BLaER1 treated with 17β-estradiol and CSF1 and Interleukin-3, amounts not matched to agents 10 nM and 100 nM (cell line): Measurements from ENCODE around the gene CCHCR1.

Experiments used
- H3K27ac ChIP-seq, 11 experiments: shearing (Covaris generic); formaldehyde crosslinking; 2 replicates each; pipeline ENCODE4 v1.8.1; 2022
- H3K27me3 ChIP-seq, 11 experiments: shearing (Covaris generic); formaldehyde crosslinking; 2 replicates each; pipeline ENCODE4 v1.8.1; 2022
- H3K36me3 ChIP-seq, 11 experiments: shearing (Covaris generic); formaldehyde crosslinking; 2 replicates each; pipeline ENCODE4 v1.8.1; 2022
- H3K4me1 ChIP-seq, 10 experiments: shearing (Covaris generic); formaldehyde crosslinking; 2 replicates each; pipeline ENCODE4 v1.8.1; 2022
- H3K4me2 ChIP-seq, 11 experiments: shearing (Covaris generic); formaldehyde crosslinking; 2 replicates each; pipeline ENCODE4 v1.8.1; 2022
- H3K4me3 ChIP-seq, 10 experiments: shearing (Covaris generic); formaldehyde crosslinking; 2 replicates each; pipeline ENCODE4 v1.8.1; 2022
- H3K9ac ChIP-seq, 11 experiments: shearing (Covaris generic); formaldehyde crosslinking; 2 replicates each; pipeline ENCODE4 v1.8.1; 2022
- H3K9me3 ChIP-seq, 11 experiments: shearing (Covaris generic); formaldehyde crosslinking; replicated peaks in 1 of 11; 2 replicates each; pipeline ENCODE4 v1.8.1; 2022
- H4K20me1 ChIP-seq, 11 experiments: shearing (Covaris generic); formaldehyde crosslinking; 2 replicates each; pipeline ENCODE4 v1.8.1; 2022
- Cebpa-rat ChIP-seq, 11 experiments: shearing (Covaris generic); IDR thresholded peaks; 2 replicates each; pipeline ENCODE4 v1.8.1; 2022

The CCHCR1 gene

GRCh38 chr6:31130751-31131150, 26.9 kb downstream of the CCHCR1 start:
- no peak overlapping the region for H3K27ac ChIP-seq
- H3K4me1 ChIP-seq = peaks cover under 1 to 10% (median 3%) of the 10 kb centered on the region in 10 experiments; a peak in 13 of 20 replicates
- no peaks in the 10 kb centered on the region for H3K27me3 ChIP-seq
- H4K20me1 ChIP-seq = no peaks in the 10 kb centered on the region
- H3K4me3 ChIP-seq = no peak overlapping the region
- no peak overlapping the region for H3K4me2 ChIP-seq
- no peak overlapping the region for H3K9ac ChIP-seq
- H3K9me3 ChIP-seq = no peaks in the 10 kb centered on the region
- no peak for TF ChIP-seq Cebpa-rat (IDR thresholded peaks at IDR 0.05)
- no peaks in the 10 kb centered on the region for H3K36me3 ChIP-seq

- H3K36me3 ChIP-seq = no peaks in the 10 kb centered on the region
- no peak overlapping the region for H3K4me3 ChIP-seq
- no peaks in the 10 kb centered on the region for H3K27me3 ChIP-seq
- peaks cover 12 to 17% (median 14%) of the 10 kb centered on the region in 10 experiments; a peak in 18 of 20 replicates for H3K4me1 ChIP-seq
- H3K9me3 ChIP-seq = no peaks in the 10 kb centered on the region
- H4K20me1 ChIP-seq = no peaks in the 10 kb centered on the region
- TF ChIP-seq Cebpa-rat (IDR thresholded peaks at IDR 0.05) = no peak
- no peak overlapping the region for H3K27ac ChIP-seq
- no peak overlapping the region for H3K9ac ChIP-seq
- no peak overlapping the region for H3K4me2 ChIP-seq
Observed at GRCh38 chr6:31129130-31129529, 28.5 kb downstream of the CCHCR1 start.

GRCh38 chr6:31128093-31128676, 29.4 kb downstream of the CCHCR1 start:
- H3K9me3 ChIP-seq = no peaks in the 10 kb centered on the region
- H3K36me3 ChIP-seq = no peaks in the 10 kb centered on the region
- no peak overlapping the region for H3K4me2 ChIP-seq
- no peak for TF ChIP-seq Cebpa-rat (IDR thresholded peaks at IDR 0.05)
- H3K27ac ChIP-seq = no peak overlapping the region
- H3K4me3 ChIP-seq = no peak overlapping the region
- H3K4me1 ChIP-seq = peaks cover 12 to 17% (median 14%) of the 10 kb centered on the region in 10 experiments; a peak in 19 of 20 replicates
- H3K27me3 ChIP-seq = no peaks in the 10 kb centered on the region
- no peaks in the 10 kb centered on the region for H4K20me1 ChIP-seq
- H3K9ac ChIP-seq = no peak overlapping the region

- Histone ChIP-seq H3K9ac (no peak overlapping the region), H3K36me3 (no peaks in the 10 kb centered on the region), H4K20me1 (no peaks in the 10 kb centered on the region), H3K9me3 (no peaks in the 10 kb centered on the region), H3K27me3 (no peaks in the 10 kb centered on the region), H3K4me2 (0 out of 22 replicates have a peak overlapping the region, but pooled peaks of 1 of the 11 experiments have one; percentile 39), H3K27ac (no peak overlapping the region), H3K4me1 (peaks cover 24 to 33% (median 27%) of the 10 kb centered on the region in 10 experiments; a peak in 19 of 20 replicates), H3K4me3 (no peak overlapping the region)
- no peak for TF ChIP-seq Cebpa-rat (IDR thresholded peaks at IDR 0.05)
Observed at GRCh38 chr6:31126396-31127175, 31.0 kb downstream of the CCHCR1 start.

- H3K9me3 ChIP-seq = no peaks in the 10 kb centered on the region
- H3K4me2 ChIP-seq = peak overlapping the region in 10 of 11 experiments; percentile 21 to 67 (median 38); a peak in 15 of 22 replicates
- H3K27me3 ChIP-seq = no peaks in the 10 kb centered on the region
- no peak for TF ChIP-seq Cebpa-rat (IDR thresholded peaks at IDR 0.05)
- no peak overlapping the region for H3K4me3 ChIP-seq
- no peaks in the 10 kb centered on the region for H3K36me3 ChIP-seq
- no peak overlapping the region for H3K27ac ChIP-seq
- no peak overlapping the region for H3K9ac ChIP-seq
- H4K20me1 ChIP-seq = no peaks in the 10 kb centered on the region
- peaks cover 24 to 33% (median 27%) of the 10 kb centered on the region in 10 experiments; a peak in 19 of 20 replicates for H3K4me1 ChIP-seq
Observed at GRCh38 chr6:31125586-31126363, 31.8 kb downstream of the CCHCR1 start.

GRCh38 chr6:31125162-31125561, 32.4 kb downstream of the CCHCR1 start:
- no peak for TF ChIP-seq Cebpa-rat (IDR thresholded peaks at IDR 0.05)
- H3K27me3 ChIP-seq = no peaks in the 10 kb centered on the region
- no peaks in the 10 kb centered on the region for H3K36me3 ChIP-seq
- H3K4me1 ChIP-seq = peaks cover 24 to 33% (median 27%) of the 10 kb centered on the region in 10 experiments; a peak in 19 of 20 replicates
- no peak overlapping the region for H3K27ac ChIP-seq
- no peak overlapping the region for H3K4me3 ChIP-seq
- H3K4me2 ChIP-seq = peak overlapping the region in 10 of 11 experiments; percentile 21 to 67 (median 38); a peak in 16 of 22 replicates
- no peak overlapping the region for H3K9ac ChIP-seq
- no peaks in the 10 kb centered on the region for H3K9me3 ChIP-seq
- no peaks in the 10 kb centered on the region for H4K20me1 ChIP-seq

- no peaks in the 10 kb centered on the region for H4K20me1 ChIP-seq
- H3K4me2 ChIP-seq = peak overlapping the region in 10 of 11 experiments; percentile 2 to 57 (median 44); a peak in 16 of 22 replicates
- 0 out of 22 replicates have a peak overlapping the region, but pooled peaks of 1 of the 11 experiments have one; percentile 2 for H3K27ac ChIP-seq
- H3K9ac ChIP-seq = no peak overlapping the region
- TF ChIP-seq Cebpa-rat (IDR thresholded peaks at IDR 0.05) = no peak
- peaks cover 24 to 33% (median 27%) of the 10 kb centered on the region in 10 experiments; a peak in 19 of 20 replicates for H3K4me1 ChIP-seq
- H3K9me3 ChIP-seq = no peaks in the 10 kb centered on the region
- no peaks in the 10 kb centered on the region for H3K36me3 ChIP-seq
- no peaks in the 10 kb centered on the region for H3K27me3 ChIP-seq
- no peak overlapping the region for H3K4me3 ChIP-seq
Observed at GRCh38 chr6:31122791-31123706, 34.6 kb downstream of the CCHCR1 start.

- H3K4me1 ChIP-seq = peaks cover 24 to 32% (median 27%) of the 10 kb centered on the region in 10 experiments; a peak in 19 of 20 replicates
- no peaks in the 10 kb centered on the region for H4K20me1 ChIP-seq
- H3K4me2 ChIP-seq = 0 out of 22 replicates have a peak overlapping the region, but pooled peaks of 1 of the 11 experiments have one; percentile 49
- no peaks in the 10 kb centered on the region for H3K27me3 ChIP-seq
- no peak overlapping the region for H3K9ac ChIP-seq
- no peak overlapping the region for H3K4me3 ChIP-seq
- no peaks in the 10 kb centered on the region for H3K9me3 ChIP-seq
- H3K36me3 ChIP-seq = no peaks in the 10 kb centered on the region
- H3K27ac ChIP-seq = peak overlapping the region in 1 of 11 experiments; percentile 16; a peak in 1 of 22 replicates
- TF ChIP-seq Cebpa-rat (IDR thresholded peaks at IDR 0.05) = no peak
Observed at GRCh38 chr6:31121131-31121790, 36.3 kb downstream of the CCHCR1 start.
